ENCODE data around the gene TICRR.
A peak's percentile ranks its signal among the peaks of the same experiment; 100 is the strongest.

TICRR gene

GRCh38 chr15:89566181-89566580 is 9.1 kb upstream of the TICRR start:
- H3K4me3 ChIP-seq (ENCODE audit: low read depth, low read length), result no peak overlapping the region
- DNase-seq (ENCODE audit: low read depth), result no peak
- TF ChIP-seq CTCF (IDR thresholded peaks at IDR 0.05; ENCODE audit: insufficient read depth, low read depth, low read length, missing control alignments), result no peak

- H3K4me3 ChIP-seq (ENCODE audit: low read depth, low read length), result no peak overlapping the region
- no peak for TF ChIP-seq CTCF (IDR thresholded peaks at IDR 0.05; ENCODE audit: insufficient read depth, low read depth, low read length, missing control alignments)
- DNase-seq (ENCODE audit: low read depth), result no peak
These were observed 8.5 kb upstream of the TICRR start for GRCh38 chr15:89566621-89567294.

DNA sequence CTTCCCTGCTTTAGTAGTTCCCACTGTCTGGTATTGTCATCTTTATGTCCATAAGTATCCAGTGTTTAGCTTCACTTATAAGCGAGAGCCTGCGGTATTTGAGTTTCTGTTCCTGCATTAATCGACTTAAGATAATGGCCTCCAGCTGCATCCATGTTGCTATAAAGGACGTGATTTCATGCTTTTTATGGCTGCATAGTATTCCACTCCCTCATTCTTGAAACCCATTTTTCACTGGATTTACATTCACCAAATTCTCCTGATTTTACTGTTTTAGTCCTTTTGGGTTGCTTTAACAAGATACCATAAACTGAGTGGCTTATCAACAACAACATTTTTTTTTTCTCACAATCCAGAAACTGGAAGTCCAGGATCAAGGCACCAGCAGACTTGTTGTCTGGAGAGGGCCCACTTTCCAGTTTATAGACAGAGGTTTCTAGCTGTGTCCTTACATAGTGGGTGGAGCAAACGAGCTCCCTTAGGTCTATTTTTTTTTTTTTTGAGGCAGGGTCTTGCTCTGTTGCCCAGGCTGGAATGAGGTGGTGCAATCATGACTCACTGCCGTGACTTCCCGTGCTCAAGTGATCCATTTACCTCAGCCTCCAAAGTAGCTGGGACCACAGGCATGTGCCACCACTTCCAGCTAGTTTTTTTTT is 6.1 kb upstream of the TICRR start:
- DNase-seq (ENCODE audit: low read depth), result no peak
- H3K4me3 ChIP-seq (ENCODE audit: low read depth, low read length), result no peak overlapping the region
- no peak for TF ChIP-seq CTCF (IDR thresholded peaks at IDR 0.05; ENCODE audit: insufficient read depth, low read depth, low read length, missing control alignments)

DNA sequence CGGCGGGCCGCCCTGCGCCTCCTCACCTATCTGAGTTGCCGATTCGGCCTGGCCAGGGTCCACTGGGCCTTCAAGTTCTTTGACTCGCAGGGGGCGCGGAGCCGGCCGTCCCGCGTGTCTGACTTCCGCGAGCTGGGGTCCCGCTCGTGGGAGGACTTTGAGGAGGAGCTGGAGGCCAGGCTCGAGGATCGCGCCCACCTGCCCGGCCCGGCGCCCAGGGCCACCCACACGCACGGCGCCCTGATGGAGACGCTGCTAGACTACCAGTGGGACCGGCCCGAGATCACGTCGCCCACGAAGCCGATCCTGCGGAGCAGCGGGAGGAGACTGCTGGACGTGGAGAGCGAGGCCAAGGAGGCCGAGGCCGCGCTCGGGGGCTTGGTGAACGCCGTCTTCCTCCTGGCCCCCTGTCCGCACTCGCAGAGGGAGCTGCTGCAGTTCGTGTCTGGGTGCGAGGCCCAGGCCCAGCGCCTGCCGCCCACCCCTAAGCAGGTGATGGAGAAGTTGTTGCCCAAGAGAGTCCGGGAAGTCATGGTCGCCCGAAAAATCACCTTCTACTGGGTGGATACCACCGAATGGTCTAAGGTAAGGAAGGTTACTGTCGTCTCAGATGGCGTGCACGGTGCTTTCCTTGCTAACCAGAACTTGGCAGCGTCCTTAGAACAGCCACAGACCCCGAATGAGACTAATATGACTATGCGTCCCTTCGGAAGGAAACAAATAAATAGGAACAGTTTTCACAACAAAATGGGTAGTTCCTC is 567 bp downstream of the TICRR start:
- H3K4me3 ChIP-seq (ENCODE audit: low read depth, low read length), result peak overlapping the region; percentile 76
- peak; percentile 59 for DNase-seq (ENCODE audit: low read depth)
- TF ChIP-seq CTCF (IDR thresholded peaks at IDR 0.05; ENCODE audit: insufficient read depth, low read depth, low read length, missing control alignments), result no peak

DNA sequence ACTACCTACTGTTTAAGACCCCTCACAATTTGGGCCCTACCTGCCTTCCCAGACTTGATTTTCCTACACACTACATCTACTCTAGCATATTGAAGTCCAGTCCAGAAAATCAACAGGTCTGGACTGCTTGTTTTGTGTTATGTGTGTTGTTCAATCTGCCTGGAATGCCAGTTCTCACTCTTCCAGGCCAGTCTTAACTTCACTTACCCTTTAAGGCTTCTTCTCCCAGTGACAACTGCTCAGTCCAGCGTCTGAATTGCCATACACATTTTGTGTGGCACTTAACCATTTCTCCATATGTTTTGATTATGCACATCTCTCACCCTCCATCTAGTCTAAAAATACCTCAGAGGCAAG is 1.1 kb downstream of the TICRR start:
- no peak for TF ChIP-seq CTCF (IDR thresholded peaks at IDR 0.05; ENCODE audit: insufficient read depth, low read depth, low read length, missing control alignments)
- DNase-seq (ENCODE audit: low read depth), result no peak
- peak overlapping the region; percentile 76 for H3K4me3 ChIP-seq (ENCODE audit: low read depth, low read length)

- no peak for DNase-seq (ENCODE audit: low read depth)
- TF ChIP-seq CTCF (IDR thresholded peaks at IDR 0.05; ENCODE audit: insufficient read depth, low read depth, low read length, missing control alignments), result no peak
- peak overlapping the region; percentile 76 for H3K4me3 ChIP-seq (ENCODE audit: low read depth, low read length)
These were observed 2.5 kb downstream of the TICRR start for GRCh38 chr15:89577776-89578115.
